ENCODE measurements around the gene POTEF.
"Not testable (repeated sequence)": the region's sequence is repeated elsewhere in the genome, so short reads cannot be mapped to it uniquely, and the experiment has no call there.

The POTEF gene

GRCh38 chr2:130152816-130153595 is 24.0 kb upstream of the POTEF start:
- in situ Hi-C loops (cut with HindIII; ENCODE audit: low sequenced_read_pairs) = no loop called here

GRCh38 chr2:130152136-130152815 is 23.3 kb upstream of the POTEF start:
- in situ Hi-C loops (cut with HindIII; ENCODE audit: low sequenced_read_pairs) = not testable (repeated sequence)

GRCh38 chr2:130151145-130151512 is 22.1 kb upstream of the POTEF start:
- in situ Hi-C loops (cut with HindIII; ENCODE audit: low sequenced_read_pairs) = not testable (repeated sequence)

GRCh38 chr2:130150181-130151144 is 21.4 kb upstream of the POTEF start:
- in situ Hi-C loops (cut with HindIII; ENCODE audit: low sequenced_read_pairs) = no loop called here

- in situ Hi-C loops (cut with HindIII; ENCODE audit: low sequenced_read_pairs) = not testable (repeated sequence)
Observed at GRCh38 chr2:130148515-130148914, 19.5 kb upstream of the POTEF start.

- in situ Hi-C loops (cut with HindIII; ENCODE audit: low sequenced_read_pairs) = not testable (repeated sequence)
Observed at GRCh38 chr2:130145006-130145414, 16.0 kb upstream of the POTEF start, which contains the start of gene CCDC74B. Gene CCDC74B (minus strand): TSS chr2:130145112. CDS start chr2:130144996, 116 bp downstream.

GRCh38 chr2:130143266-130144039 is 14.4 kb upstream of the POTEF start:
- in situ Hi-C loops (cut with HindIII; ENCODE audit: low sequenced_read_pairs) = not testable (repeated sequence)

- in situ Hi-C loops (cut with HindIII; ENCODE audit: low sequenced_read_pairs) = not testable (repeated sequence)
Observed at GRCh38 chr2:130142396-130143265, 13.6 kb upstream of the POTEF start.

GRCh38 chr2:130141645-130142370 is 12.8 kb upstream of the POTEF start:
- in situ Hi-C loops (cut with HindIII; ENCODE audit: low sequenced_read_pairs) = not testable (repeated sequence)

GRCh38 chr2:130141002-130141401 is 12.0 kb upstream of the POTEF start:
- in situ Hi-C loops (cut with HindIII; ENCODE audit: low sequenced_read_pairs) = not testable (repeated sequence)

- in situ Hi-C loops (cut with HindIII; ENCODE audit: low sequenced_read_pairs) = not testable (repeated sequence)
Observed at GRCh38 chr2:130140516-130140915, 11.5 kb upstream of the POTEF start.

- in situ Hi-C loops (cut with HindIII; ENCODE audit: low sequenced_read_pairs) = not testable (repeated sequence)
Observed at GRCh38 chr2:130139331-130140280, 10.6 kb upstream of the POTEF start.

GRCh38 chr2:130138841-130139251 is 9.8 kb upstream of the POTEF start:
- in situ Hi-C loops (cut with HindIII; ENCODE audit: low sequenced_read_pairs) = not testable (repeated sequence)

- in situ Hi-C loops (cut with HindIII; ENCODE audit: low sequenced_read_pairs) = not testable (repeated sequence)
Observed at GRCh38 chr2:130138326-130138725, 9.3 kb upstream of the POTEF start.

GRCh38 chr2:130137118-130137517 is 8.1 kb upstream of the POTEF start:
- in situ Hi-C loops (cut with HindIII; ENCODE audit: low sequenced_read_pairs) = not testable (repeated sequence)

GRCh38 chr2:130136546-130136945 is 7.5 kb upstream of the POTEF start:
- in situ Hi-C loops (cut with HindIII; ENCODE audit: low sequenced_read_pairs) = not testable (repeated sequence)

- in situ Hi-C loops (cut with HindIII; ENCODE audit: low sequenced_read_pairs) = no loop called here
Observed at GRCh38 chr2:130135692-130136541, 6.9 kb upstream of the POTEF start.
